K562 (cell line): ENCODE results near the gene ZNF566. TPM values are rescaled to one million over a fixed set of nuclear protein-coding genes. Genes with fewer than 3 reads are reported as not detected.

Experiments used
- ATF1 ChIP-seq, 2 experiments: fragments of 450-650 bp in 1 of 2; IDR thresholded peaks; 2 replicates each; pipeline ENCODE4 v1.6.1; 2016; ENCODE audit warnings: missing compliant biosample characterization in 1 of 2, missing genetic modification characterization in 1 of 2
- CREM ChIP-seq: IDR thresholded peaks from 2 replicates; pipeline ENCODE4 v1.6.1; 2014; ENCODE audit warnings: antibody characterized with exemption, low read depth
- DMBX1 ChIP-seq: fragments of 250-450 bp; sonication (Bioruptor Pico); IDR thresholded peaks from 2 replicates; pipeline ENCODE4 v1.8.0; 2022; ENCODE audit warnings: inconsistent platforms, mild to moderate bottlenecking, moderate library complexity, borderline replicate concordance
- EZH2 ChIP-seq: IDR thresholded peaks from 2 replicates; pipeline ENCODE4 v1.6.1; 2012; ENCODE audit warnings: low read depth, mild to moderate bottlenecking, inconsistent platforms, low read length, borderline replicate concordance
- FOXM1 ChIP-seq, 2 experiments: fragments of 450-650 bp in 1 of 2; sonication (generic) in 1 of 2; formaldehyde crosslinking in 1 of 2; IDR thresholded peaks; 2 replicates each; pipeline versions ENCODE4 v1.6.1 to v1.9.0; 2017 to 2022; ENCODE audit warnings: low read depth in 2 of 2, mild to moderate bottlenecking in 2 of 2, missing genetic modification reagents in 1 of 2, moderate library complexity in 1 of 2
- GTF3C2 ChIP-seq: IDR thresholded peaks from 3 replicates; pipeline ENCODE4 v1.6.1; 2011; ENCODE audit warnings: borderline replicate concordance, mild to moderate bottlenecking, moderate library complexity; ENCODE audit not compliant: insufficient read length; ENCODE audit errors: extremely low read depth
- MCM2 ChIP-seq: fragments of 450-650 bp; IDR thresholded peaks from 2 replicates; pipeline ENCODE4 v1.6.1; 2017; ENCODE audit warnings: low read depth, mild to moderate bottlenecking
- OTX1 ChIP-seq: fragments of 450-650 bp; formaldehyde crosslinking; IDR thresholded peaks from 2 replicates; pipeline ENCODE4 v1.4.0; 2022; ENCODE audit warnings: mild to moderate bottlenecking
- PHTF2 ChIP-seq: fragments of 250-450 bp; sonication (Bioruptor Pico); IDR thresholded peaks from 2 replicates; pipeline ENCODE4 v1.5.0; 2021; ENCODE audit warnings: mild to moderate bottlenecking
- POLR3G ChIP-seq: IDR thresholded peaks from 2 replicates; pipeline ENCODE4 v1.6.1; 2011; ENCODE audit not compliant: insufficient read length, insufficient replicate concordance; ENCODE audit errors: extremely low read depth
- SIN3B ChIP-seq: fragments of 450-650 bp; IDR thresholded peaks from 2 replicates; pipeline ENCODE4 v1.6.1; 2017; ENCODE audit warnings: low read depth, mild to moderate bottlenecking, moderate library complexity
- SREBF2 ChIP-seq: sonication (generic); formaldehyde crosslinking; IDR thresholded peaks from 2 replicates; pipeline ENCODE4 v1.4.0; 2020; ENCODE audit warnings: mild to moderate bottlenecking, missing genetic modification reagents
- SUPT5H ChIP-seq: fragments of 450-650 bp; IDR thresholded peaks from 2 replicates; pipeline ENCODE4 v1.6.1; 2016
- TRIM25 ChIP-seq: fragments of 450-650 bp; IDR thresholded peaks from 2 replicates; pipeline ENCODE4 v1.7.0; 2016; ENCODE audit warnings: borderline replicate concordance
- ZBTB5 ChIP-seq: fragments of 450-650 bp; IDR thresholded peaks from 2 replicates; pipeline ENCODE4 v1.6.1; 2017; ENCODE audit warnings: antibody characterized with exemption
- ZNF263 ChIP-seq: sonication (generic); formaldehyde crosslinking; IDR thresholded peaks from 2 replicates; pipeline ENCODE4 v1.8.0; 2022; ENCODE audit warnings: mild to moderate bottlenecking, missing genetic modification reagents, borderline replicate concordance
- ZNF431 ChIP-seq: sonication (generic); formaldehyde crosslinking; IDR thresholded peaks from 2 replicates; pipeline ENCODE4 v1.8.0; 2022; ENCODE audit warnings: mild to moderate bottlenecking, missing genetic modification reagents
- ZNF77 ChIP-seq: fragments of 250-450 bp; sonication (Bioruptor Pico); IDR thresholded peaks from 2 replicates; pipeline ENCODE4 v1.5.0; 2020
- polyA plus RNA-seq, 8 experiments: library from polyadenylated mRNA; depleted of rRNA in 4 of 8; stranded (reverse) in 5 of 8; unstranded in 3 of 8; fragments of >200 nt; fragmentation: Nextera tagmentation in 2 of 8; fragmentation: Illumina TruSeq in 1 of 8; extraction: Ambion mirVana in 2 of 8; extraction: Trizol in 1 of 8; gene quantifications; 2 replicates each; pipeline versions ENCODE4 v1.2.1 to v1.2.3, GENCODE V29; 2011 to 2014; ENCODE audit warnings: inconsistent platforms in 1 of 8, missing spikeins in 1 of 8
- total RNA-seq, 7 experiments: library from RNA; depleted of rRNA in 6 of 7; stranded (reverse); fragments of >200 nt in 6 of 7; fragmentation: Illumina TruSeq in 2 of 7; extraction: Trizol in 2 of 7; gene quantifications; 2 replicates each; pipeline versions ENCODE4 v1.2.1 to v1.2.3, GENCODE V29; 2011 to 2021; ENCODE audit warnings: low replicate concordance in 1 of 7
- TF ChIP-seq, protein P1 (sequence below): fragments of 250-450 bp; sonication (Bioruptor Pico); IDR thresholded peaks from 2 replicates; pipeline ENCODE4 v1.6.1; 2021; ENCODE audit warnings: mild to moderate bottlenecking

Gene ZNF566
- total and polyA plus RNA-seq, 9 of the 15 experiments (the other 6 are each of a cell fraction or from before 2014, with no cell fraction given), result 5.5 to 11.4 (median 9.7) TPM

GRCh38 chr19:36489118-36489919 lies at the start of gene ZNF566 (continued):
- peak; percentile 54; the same call in 1 of the 2 replicates for TF ChIP-seq ZNF263
- peak; percentile 87 for TF ChIP-seq SUPT5H
- TF ChIP-seq ATF1 (CRISPR knock-in tag; IDR thresholded peaks at IDR 0.05), result no peak
- peak; percentile 91 for TF ChIP-seq ATF1 (tag; IDR thresholded peaks at IDR 0.05)
- TF ChIP-seq SREBF2, result no peak
- no peak for TF ChIP-seq GTF3C2
- TF ChIP-seq DMBX1 (CRISPR knock-in tag), result 0 out of 2 replicates have a peak, but pooled peaks have one; percentile 19
- no peak for TF ChIP-seq EZH2
- no peak for TF ChIP-seq OTX1 (CRISPR knock-in tag)
- TF ChIP-seq, protein P1, sequence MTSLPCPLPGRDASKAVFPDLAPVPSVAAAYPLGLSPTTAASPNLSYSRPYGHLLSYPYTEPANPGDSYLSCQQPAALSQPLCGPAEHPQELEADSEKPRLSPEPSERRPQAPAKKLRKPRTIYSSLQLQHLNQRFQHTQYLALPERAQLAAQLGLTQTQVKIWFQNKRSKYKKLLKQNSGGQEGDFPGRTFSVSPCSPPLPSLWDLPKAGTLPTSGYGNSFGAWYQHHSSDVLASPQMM (CRISPR knock-in tag), result no peak
- peak; percentile 50 for TF ChIP-seq CREM
- TF ChIP-seq TRIM25, result peak; percentile 70; the same call in 1 of the 2 replicates
- no peak for TF ChIP-seq MCM2
- TF ChIP-seq FOXM1 (IDR thresholded peaks at IDR 0.05; ENCODE audit: low read depth), result no peak
- peak; percentile 73; the same call in 1 of the 2 replicates for TF ChIP-seq FOXM1 (CRISPR knock-in tag; IDR thresholded peaks at IDR 0.05; ENCODE audit: low read depth)
- no peak for TF ChIP-seq ZNF77 (CRISPR knock-in tag)
- no peak for TF ChIP-seq PHTF2 (CRISPR knock-in tag)
- TF ChIP-seq ZBTB5, result no peak
- no peak for TF ChIP-seq POLR3G
- 0 out of 2 replicates have a peak, but pooled peaks have one; percentile 20 for TF ChIP-seq ZNF431 (CRISPR knock-in tag)
- TF ChIP-seq SIN3B, result peak; percentile 12; the same call in 1 of the 2 replicates
